Measurements from ENCODE around the gene CSNK2B. TPM values are rescaled to one million over a fixed set of nuclear protein-coding genes. Genes with fewer than 3 reads are reported as not detected.

The CSNK2B gene
- total and polyA plus RNA-seq, 9 of the 15 experiments (the other 6 are each of a cell fraction or from before 2014, with no cell fraction given), result 120 to 1,126 (median 529) TPM

GRCh38 chr6:31663961-31664789, 1.7 kb upstream of the CSNK2B start (continued):
- TF ChIP-seq HMGXB4 (CRISPR knock-in tag; IDR thresholded peaks at IDR 0.05) (no peak), SRSF7 (optimal IDR thresholded peaks at IDR 0.05; ENCODE audit: low read depth, low read length) (no peak), ZNF239 (CRISPR knock-in tag; IDR thresholded peaks at IDR 0.05) (no peak), ATF3 (IDR thresholded peaks at IDR 0.05) (no peak), ATF3 (CRISPR knock-in tag; conservative IDR thresholded peaks at IDR 0.05) (peak; percentile 85), SREBF1 (IDR thresholded peaks at IDR 0.05; ENCODE audit: borderline replicate concordance, low read depth, low read length) (no peak), CBX3 (IDR thresholded peaks at IDR 0.05; ENCODE audit: borderline replicate concordance in 1 of 2, low read length in 2 of 2) (no peak), ESRRA (IDR thresholded peaks at IDR 0.05; ENCODE audit: borderline replicate concordance, low read depth) (peak; percentile 79), RBM39 (optimal IDR thresholded peaks at IDR 0.05; ENCODE audit: low read depth, low read length) (peak; percentile 34), EWSR1 (IDR thresholded peaks at IDR 0.05; ENCODE audit: borderline replicate concordance, low read depth, partially characterized antibody) (no peak), RBM22 (IDR thresholded peaks at IDR 0.05; ENCODE audit: low read depth, low read length, poor library complexity, severe bottlenecking) (peak; percentile 45), ZNF696 (CRISPR knock-in tag; conservative IDR thresholded peaks at IDR 0.05) (no peak), E2F8 (IDR thresholded peaks at IDR 0.05; ENCODE audit: low read depth, partially characterized antibody) (peak; percentile 60), PTBP1 (IDR thresholded peaks at IDR 0.05; ENCODE audit: low read depth, low read length) (no peak), SMAD4 (CRISPR knock-in tag; conservative IDR thresholded peaks at IDR 0.05) (no peak; the same call in none of the 2 replicates), TBL1XR1 (IDR thresholded peaks at IDR 0.05; ENCODE audit: low read length in 2 of 2) (peak in 1 of 2 experiments; percentile 23; a peak in 1 of 4 replicates), CAMTA2 (CRISPR knock-in tag; conservative IDR thresholded peaks at IDR 0.05) (no peak), PBX2 (CRISPR knock-in tag; IDR thresholded peaks at IDR 0.05; ENCODE audit: low read depth) (no peak), PBX2 (tag; conservative IDR thresholded peaks at IDR 0.05; ENCODE audit: low read depth) (0 out of 2 replicates have a peak, but pooled peaks have one; percentile 7), SMARCA4 (IDR thresholded peaks at IDR 0.05) (peak; percentile 96)
